Upper lobe of left lung (tissue), 4 donors: ENCODE measurements around the gene GNPTAB.
"Not testable (repeated sequence)": the region's sequence is repeated elsewhere in the genome, so short reads cannot be mapped to it uniquely, and the experiment has no call there.

Experiments
- EP300 ChIP-seq, 4 donors: sonication (generic); formaldehyde crosslinking; IDR thresholded peaks; one replicate each; pipeline ENCODE4 v1.5.1; 2017; ENCODE audit warnings: antibody characterized with exemption in 4 of 4, control low read depth in 2 of 4
- POLR2A ChIP-seq, 4 donors: fragments of 450-650 bp; IDR thresholded peaks; one replicate each; pipeline ENCODE4 v1.5.1; 2016 to 2017; ENCODE audit warnings: antibody characterized with exemption in 4 of 4, mild to moderate bottlenecking in 2 of 4
- POLR2AphosphoS5 ChIP-seq, 2 donors: sonication (generic); formaldehyde crosslinking; IDR thresholded peaks; one replicate each; pipeline ENCODE4 v1.5.1; 2017; ENCODE audit warnings: antibody characterized with exemption in 2 of 2
- TF ChIP-seq, protein P1 (sequence below), 6 experiments: fragments of 450-650 bp in 4 of 6; fragments of 200-600 bp in 2 of 6; sonication (generic) in 2 of 6; IDR thresholded peaks; one replicate each; pipeline ENCODE4 v1.5.1; 2016 to 2019; ENCODE audit warnings: antibody characterized with exemption in 6 of 6

DNA sequence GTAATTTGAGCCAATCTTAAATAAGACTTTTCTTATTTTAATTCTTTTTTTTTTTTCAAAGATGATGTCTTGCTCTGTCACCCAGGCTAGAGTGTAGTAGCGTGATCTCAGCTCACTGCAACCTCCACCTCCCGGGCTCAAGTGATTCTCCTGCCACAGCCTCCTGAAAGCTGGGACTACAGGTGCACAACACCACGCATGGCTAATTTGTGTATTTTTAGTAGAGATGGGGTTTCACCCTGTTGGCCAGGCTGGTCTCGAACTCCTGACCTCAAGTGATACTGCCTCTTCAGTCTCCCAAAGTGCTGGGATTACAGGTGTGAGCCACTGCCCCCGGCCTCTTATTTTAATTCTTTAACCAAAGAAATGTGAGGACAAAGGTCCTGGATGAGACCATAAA, 25.9 kb upstream of the GNPTAB start:
- TF ChIP-seq EP300, POLR2A, POLR2AphosphoS5 (IDR thresholded peaks at IDR 0.05): not testable (repeated sequence)
- TF ChIP-seq, protein P1, sequence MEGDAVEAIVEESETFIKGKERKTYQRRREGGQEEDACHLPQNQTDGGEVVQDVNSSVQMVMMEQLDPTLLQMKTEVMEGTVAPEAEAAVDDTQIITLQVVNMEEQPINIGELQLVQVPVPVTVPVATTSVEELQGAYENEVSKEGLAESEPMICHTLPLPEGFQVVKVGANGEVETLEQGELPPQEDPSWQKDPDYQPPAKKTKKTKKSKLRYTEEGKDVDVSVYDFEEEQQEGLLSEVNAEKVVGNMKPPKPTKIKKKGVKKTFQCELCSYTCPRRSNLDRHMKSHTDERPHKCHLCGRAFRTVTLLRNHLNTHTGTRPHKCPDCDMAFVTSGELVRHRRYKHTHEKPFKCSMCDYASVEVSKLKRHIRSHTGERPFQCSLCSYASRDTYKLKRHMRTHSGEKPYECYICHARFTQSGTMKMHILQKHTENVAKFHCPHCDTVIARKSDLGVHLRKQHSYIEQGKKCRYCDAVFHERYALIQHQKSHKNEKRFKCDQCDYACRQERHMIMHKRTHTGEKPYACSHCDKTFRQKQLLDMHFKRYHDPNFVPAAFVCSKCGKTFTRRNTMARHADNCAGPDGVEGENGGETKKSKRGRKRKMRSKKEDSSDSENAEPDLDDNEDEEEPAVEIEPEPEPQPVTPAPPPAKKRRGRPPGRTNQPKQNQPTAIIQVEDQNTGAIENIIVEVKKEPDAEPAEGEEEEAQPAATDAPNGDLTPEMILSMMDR (IDR thresholded peaks at IDR 0.05) = not testable (repeated sequence)
